UCSD-AML1 (cell line): ENCODE results near the gene DDAH1.

ENCODE experiments used
- DNase-seq: peaks from one replicate; lab custom pipeline; 2025; ENCODE audit not compliant: unreplicated experiment; lab: John Stamatoyannopoulos, UW

DDAH1 gene

GRCh38 chr1:85311818-85312217 is 153.1 kb downstream of the DDAH1 start:
- no peak for DNase-seq

DNA sequence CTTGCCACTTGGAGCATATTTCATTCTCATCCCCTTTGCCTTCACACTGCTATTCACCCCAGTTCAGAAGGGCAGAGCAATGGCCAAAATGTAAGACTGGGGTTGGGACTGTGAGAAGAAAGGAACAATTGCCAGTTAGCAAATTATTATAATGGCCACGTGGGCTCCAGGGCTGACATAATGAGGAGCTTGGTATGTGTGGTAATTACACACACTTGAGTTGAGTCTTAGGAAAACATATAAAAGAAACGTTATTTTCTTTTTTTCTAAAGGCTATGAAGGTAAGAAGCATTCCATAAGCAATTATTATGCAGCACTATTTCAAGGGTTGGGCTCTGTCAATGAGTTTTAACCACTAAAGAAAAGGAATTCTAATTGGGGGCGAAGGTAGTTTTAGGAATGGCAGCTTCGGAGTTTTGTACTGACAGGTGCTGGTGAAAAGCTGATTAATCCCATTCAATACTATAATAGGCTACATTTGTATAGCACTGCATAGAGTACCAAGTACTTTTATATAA is 156.1 kb downstream of the DDAH1 start:
- no peak for DNase-seq

- peak; percentile 76 for DNase-seq
Observed at GRCh38 chr1:85307987-85308832, 156.7 kb downstream of the DDAH1 start.

GRCh38 chr1:85306236-85306635 is 158.7 kb downstream of the DDAH1 start:
- DNase-seq, result no peak

DNA sequence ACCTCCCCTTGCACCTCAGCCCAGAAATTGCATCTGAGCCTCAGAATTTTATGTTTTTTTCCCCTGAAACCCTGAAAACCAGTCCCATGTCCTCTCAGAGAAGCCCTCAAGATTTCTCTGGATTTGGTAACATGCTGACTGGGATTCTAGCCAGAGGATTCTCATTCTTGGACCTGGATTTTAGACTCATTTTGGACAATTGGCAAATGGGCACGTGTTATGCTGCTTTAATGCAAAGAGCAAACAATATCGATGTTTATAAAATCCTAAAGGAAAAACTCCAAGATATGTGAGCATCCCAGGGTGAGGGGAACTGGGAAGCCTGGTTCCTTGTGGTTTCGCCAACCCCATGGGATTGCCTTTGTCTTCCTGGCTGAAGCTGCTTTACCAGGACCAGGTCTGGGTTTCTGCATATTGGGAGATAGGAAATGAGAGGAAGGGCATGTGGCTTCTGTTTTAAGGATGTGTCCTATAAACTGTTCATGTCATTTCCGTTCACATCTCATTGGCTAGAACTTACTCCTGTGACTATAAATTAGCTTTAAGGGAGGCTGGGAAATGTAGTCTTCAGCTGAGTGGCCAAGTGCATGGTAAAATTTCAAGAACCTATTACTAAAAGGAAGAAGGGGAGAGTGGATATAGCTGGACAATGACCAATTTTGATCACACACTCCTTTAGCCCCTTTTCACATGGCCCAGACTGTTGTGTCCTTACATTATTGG is 161.4 kb downstream of the DDAH1 start:
- no peak for DNase-seq

GRCh38 chr1:85300140-85300539 is 164.8 kb downstream of the DDAH1 start:
- DNase-seq, result no peak

DNA sequence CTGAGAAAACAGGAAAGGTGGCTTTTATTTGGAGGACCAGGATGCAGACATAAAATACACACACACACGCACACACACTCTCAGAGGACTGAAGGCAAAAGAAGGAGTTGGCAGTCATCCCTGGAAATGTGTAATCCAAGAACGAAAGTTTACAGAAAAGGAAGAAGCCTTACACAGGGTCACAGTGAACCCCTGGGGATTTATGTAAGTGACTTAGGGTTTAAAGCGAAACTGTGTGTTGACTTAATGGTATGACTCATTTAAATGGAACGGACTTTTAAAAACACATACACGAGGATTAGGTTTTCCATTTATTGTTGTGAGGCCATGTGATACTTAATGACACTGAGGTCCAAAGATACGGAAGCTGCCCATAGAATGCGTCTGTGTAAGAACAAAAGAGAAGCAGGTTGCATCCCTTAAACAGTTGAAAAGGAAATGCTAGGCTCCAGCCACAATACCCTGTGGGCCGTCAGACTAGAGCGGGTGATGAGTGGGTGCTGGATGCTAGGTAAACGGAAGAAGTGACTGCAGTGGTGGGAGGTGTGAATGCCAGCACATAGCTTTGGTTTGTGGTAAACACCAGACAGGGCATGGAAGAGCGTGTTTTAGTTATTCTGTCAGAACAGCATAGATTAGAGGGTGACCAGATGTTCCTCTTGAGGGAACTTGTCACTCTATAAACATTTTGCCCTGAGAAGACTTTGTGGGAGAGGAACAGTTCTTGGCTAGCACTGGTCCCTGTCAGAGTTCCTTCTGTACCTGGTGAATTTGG is 166.9 kb downstream of the DDAH1 start:
- no peak for DNase-seq

DNA sequence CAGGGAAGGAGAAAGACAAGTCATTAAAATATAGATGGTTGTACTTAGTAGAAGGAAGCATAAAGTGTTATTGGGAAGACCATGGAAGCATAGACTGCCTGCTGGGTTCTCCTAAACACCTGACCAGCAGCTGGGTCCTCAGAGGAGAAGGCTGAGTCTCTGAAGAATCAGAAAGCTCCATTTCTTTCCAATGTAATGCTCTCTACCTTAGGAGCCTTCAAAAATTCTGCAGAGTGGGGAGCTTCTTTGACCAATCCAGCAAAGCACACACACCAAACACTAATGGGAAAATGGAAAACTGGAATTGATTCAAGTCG is 167.5 kb downstream of the DDAH1 start:
- DNase-seq, result no peak

DNA sequence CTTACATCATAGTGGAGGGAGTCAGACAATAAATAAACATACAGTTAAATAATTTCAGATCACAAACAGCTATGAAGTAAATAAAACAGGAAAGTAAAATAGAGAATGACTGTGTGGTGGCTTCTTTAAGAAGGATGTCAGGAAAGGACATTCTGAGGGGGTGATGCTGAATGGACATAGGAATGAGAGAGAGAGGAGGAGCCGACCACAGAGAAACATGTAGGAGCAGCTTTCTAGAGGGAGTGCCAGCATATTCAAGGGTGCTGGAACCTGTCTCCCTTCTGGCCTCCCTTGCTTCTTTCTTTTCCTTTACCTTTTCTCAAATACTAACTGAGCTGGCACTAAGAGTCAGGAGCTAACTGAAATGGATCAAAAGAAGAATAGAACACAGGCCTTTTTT is 168.0 kb downstream of the DDAH1 start:
- no peak for DNase-seq

- no peak for DNase-seq
Observed at GRCh38 chr1:85295654-85296053, 169.3 kb downstream of the DDAH1 start.

DNA sequence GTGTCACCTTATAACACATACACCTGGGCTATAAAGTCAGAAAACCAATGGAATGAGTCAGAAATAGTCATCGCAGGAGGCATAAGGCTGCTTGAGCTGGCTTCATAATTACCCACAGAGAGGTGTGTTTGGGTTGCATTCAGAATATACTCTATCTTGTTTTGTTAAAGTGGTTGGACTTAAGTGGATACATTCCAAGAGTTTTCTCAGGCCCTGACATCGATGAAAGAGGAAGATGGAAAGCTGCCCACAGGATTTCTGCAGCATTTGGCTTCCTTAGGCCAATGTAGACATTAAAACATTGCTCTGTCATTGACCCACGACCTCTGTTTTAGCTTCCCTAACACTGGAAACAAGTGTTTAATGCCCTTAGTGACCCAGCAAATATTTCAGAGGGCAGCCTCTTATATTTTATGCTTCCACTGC is 169.9 kb downstream of the DDAH1 start:
- DNase-seq, result no peak

GRCh38 chr1:85290826-85291225 is 174.1 kb downstream of the DDAH1 start:
- DNase-seq, result no peak

- no peak for DNase-seq
Observed at GRCh38 chr1:85289848-85290335, 175.1 kb downstream of the DDAH1 start.

DNA sequence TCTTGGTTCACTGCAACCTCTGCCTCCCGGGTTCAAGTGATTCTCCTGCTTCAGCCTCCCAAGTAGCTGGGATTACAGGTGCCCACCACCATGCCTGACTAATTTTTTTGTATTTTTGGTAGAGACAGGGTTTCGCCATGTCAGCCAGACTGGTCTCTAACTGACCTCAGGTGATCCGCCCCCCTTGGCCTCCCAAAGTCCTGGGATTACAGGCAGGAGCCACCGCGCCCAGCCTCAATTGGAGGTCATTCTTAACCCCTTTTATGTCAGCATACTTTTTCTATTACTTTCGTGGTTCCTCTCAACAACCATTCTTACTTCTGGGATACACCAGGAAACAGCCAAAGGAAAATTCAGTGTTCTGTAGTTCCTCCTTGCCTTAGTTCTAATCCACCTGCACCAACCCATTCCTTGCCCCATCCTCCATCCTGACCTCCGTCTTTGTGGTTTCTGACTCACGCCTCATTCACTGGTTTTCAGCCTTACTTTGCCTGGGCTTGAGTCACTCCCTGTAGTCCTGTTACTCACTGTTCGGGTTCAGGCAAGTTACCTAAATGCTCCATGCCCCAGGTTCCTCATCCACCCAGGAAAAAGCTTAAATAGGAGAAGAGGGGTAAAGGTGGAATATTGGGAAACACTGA is 175.6 kb downstream of the DDAH1 start:
- DNase-seq, result no peak

- DNase-seq, result no peak
Observed at GRCh38 chr1:85284202-85284601, 180.8 kb downstream of the DDAH1 start.

GRCh38 chr1:85283475-85284199 is 181.3 kb downstream of the DDAH1 start:
- no peak for DNase-seq

DNA sequence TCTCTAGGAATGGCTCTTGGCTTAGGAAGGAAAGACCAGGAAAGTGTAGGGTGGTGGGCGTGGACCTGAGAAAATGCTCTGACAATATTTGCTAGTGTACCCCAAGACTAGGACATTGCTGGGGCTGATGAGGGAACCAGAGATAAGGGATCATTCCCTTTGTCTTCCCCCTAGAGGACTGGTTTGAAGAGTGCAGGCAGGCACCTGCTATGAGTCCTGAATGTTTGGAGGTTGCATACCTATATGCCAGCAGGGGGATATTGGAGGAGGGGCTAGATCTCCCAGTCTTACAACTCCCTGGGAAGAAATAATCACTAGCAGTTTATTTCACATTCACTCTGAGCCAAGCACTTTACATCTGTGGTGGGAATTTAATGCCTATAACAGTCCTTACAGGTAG is 182.5 kb downstream of the DDAH1 start:
- DNase-seq, result no peak

- no peak for DNase-seq
Observed at GRCh38 chr1:85280636-85281035, 184.3 kb downstream of the DDAH1 start.

DNA sequence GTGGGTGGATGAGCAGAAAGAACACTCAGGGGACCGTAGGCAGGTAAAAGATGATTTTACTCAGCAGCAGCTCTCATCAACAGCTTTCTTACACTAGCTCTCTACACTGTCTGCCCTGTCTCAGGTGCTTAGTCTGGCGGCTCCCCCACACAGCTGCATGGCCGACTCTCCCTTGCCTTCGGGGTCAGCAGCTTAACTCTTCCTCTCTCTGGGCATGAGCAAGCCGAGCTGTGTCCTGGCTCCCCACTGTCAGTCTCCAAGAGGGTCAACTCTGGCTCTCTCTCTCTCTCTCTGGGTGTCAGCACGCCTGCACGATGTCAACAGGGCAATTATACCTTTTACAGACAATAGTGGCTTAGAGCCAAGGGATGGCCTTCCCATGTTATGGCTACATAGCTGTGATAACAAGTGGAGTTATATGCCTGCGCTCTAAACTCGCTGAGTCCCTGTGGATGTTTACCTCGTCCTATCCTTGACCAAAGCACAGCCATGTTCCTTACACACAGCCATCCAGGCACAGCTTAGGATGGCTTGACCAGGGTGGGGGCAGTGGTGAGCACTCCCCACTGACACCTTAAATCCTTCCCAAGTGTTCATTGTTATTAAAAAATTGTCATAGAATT is 185.4 kb downstream of the DDAH1 start:
- DNase-seq, result no peak

DNA sequence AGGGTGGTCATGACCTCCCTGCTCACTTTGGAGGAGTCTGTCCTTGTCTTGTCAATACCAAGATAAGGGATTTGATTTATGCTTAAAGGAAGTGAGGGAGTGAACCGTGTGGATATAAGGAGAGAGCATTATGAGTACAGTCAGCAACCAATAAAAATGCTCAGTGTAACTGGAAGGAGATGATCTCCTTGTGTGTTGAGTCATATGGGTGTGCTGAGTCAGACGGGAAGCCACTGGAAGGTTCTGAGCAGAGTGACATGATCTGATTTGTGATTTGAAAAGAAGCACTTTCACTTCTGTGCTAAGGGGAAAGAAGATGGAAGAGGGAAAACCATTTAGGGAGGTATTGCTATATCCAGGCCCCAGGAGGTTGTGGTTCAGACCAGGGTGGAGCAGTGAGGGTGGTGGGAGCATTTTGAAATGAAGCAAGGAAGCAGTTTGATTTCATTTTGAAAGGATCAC is 186.1 kb downstream of the DDAH1 start:
- DNase-seq, result peak; percentile 16
